K562 (cell line): ENCODE results near the gene SLC16A6. TPM values are rescaled to one million over a fixed set of nuclear protein-coding genes. Genes with fewer than 3 reads are reported as not detected.

Source experiments
- ATAC-seq: fragments of 200-7000 bp; cut with Tn5 transposase; 3 replicates; pipeline ENCODE4 v1.9.1; 2020; ENCODE audit warnings: moderate library complexity
- BruUV-seq: library from RNA; stranded (reverse); fragments of 400-500 nt; replicated peaks from 2 replicates; lab custom pipeline; 2021; lab: Mats Ljungman, UMichigan
- CTCF ChIA-PET: fragments of 300-600 bp; formaldehyde crosslinking; extraction: SDS; loops from one replicate; lab custom pipeline; 2021; ENCODE audit warnings: low intra/inter-chr PET ratio; lab: Yijun Ruan, JAX
- POLR2A ChIA-PET: fragments of 300-600, 350-650 bp; sonication (Branson Sonifier 250); formaldehyde crosslinking; extraction: SDS; loops from one replicate; lab custom pipeline; 2021; ENCODE audit warnings: antibody characterized with exemption, inconsistent platforms; lab: Yijun Ruan, JAX
- DNase-seq, 4 experiments: peaks; one replicate each; pipeline versions ENCODE4 v3.0.0 to v3.0.0-alpha.2; 2011 to 2018; ENCODE audit warnings: low spot score in 3 of 4, mixed read lengths in 3 of 4; ENCODE audit errors: extremely low read depth in 1 of 4
- FAIRE-seq: peaks from 2 replicates; lab custom pipeline; 2011; peaks lifted over from hg19 to GRCh38; lab: Jason Lieb, UNC
- H2AFZ ChIP-seq: 2 replicates; pipeline ENCODE4 v1.6.0; 2011; ENCODE audit warnings: low read depth, low read length, control low read depth, inconsistent platforms
- H3K27ac ChIP-seq: fragments of 200-600 bp; 3 replicates; pipeline ENCODE4 v1.8.0; 2011; ENCODE audit warnings: low read depth, mild to moderate bottlenecking, control low read depth, inconsistent platforms, low read length, moderate library complexity, mixed read lengths; ENCODE audit errors: extremely low read depth
- H3K27me3 ChIP-seq, 2 experiments: fragments of 300-600 bp in 1 of 2; 2 replicates in 1 of 2; 3 replicates in 1 of 2; pipeline versions ENCODE4 v1.6.0 to v1.8.0; 2011; ENCODE audit warnings: inconsistent platforms in 2 of 2, low read length in 2 of 2, mild to moderate bottlenecking in 1 of 2, mixed read lengths in 1 of 2, moderate library complexity in 1 of 2; ENCODE audit not compliant: control insufficient read depth in 2 of 2, insufficient read depth in 2 of 2
- H3K36me3 ChIP-seq: fragments of 300-600 bp; 3 replicates; pipeline ENCODE4 v1.8.0; 2011; ENCODE audit warnings: mild to moderate bottlenecking, low read length, inconsistent platforms; ENCODE audit not compliant: control insufficient read depth, insufficient read depth
- H3K4me1 ChIP-seq, 2 experiments: fragments of 200-600 bp in 1 of 2; replicated peaks in 1 of 2; 2 replicates in 1 of 2; 3 replicates in 1 of 2; pipeline versions ENCODE4 v1.5.1 to v1.8.0; 2011; ENCODE audit warnings: inconsistent platforms in 2 of 2, low read length in 2 of 2, mild to moderate bottlenecking in 1 of 2, mixed read lengths in 1 of 2, moderate library complexity in 1 of 2; ENCODE audit not compliant: control insufficient read depth in 2 of 2, insufficient read depth in 2 of 2
- H3K4me2 ChIP-seq: 2 replicates; pipeline ENCODE4 v1.6.1; 2011; ENCODE audit warnings: low read length, control low read depth, inconsistent platforms, mixed read lengths; ENCODE audit not compliant: insufficient read depth
- H3K4me3 ChIP-seq: fragments of 200-600 bp; sonication (generic), shearing (Covaris generic); 2 replicates; pipeline ENCODE4 v1.5.1; 2016; ENCODE audit warnings: control low read depth, inconsistent platforms
- H3K79me2 ChIP-seq: fragments of 200-600 bp; 3 replicates; pipeline ENCODE4 v1.8.0; 2011; ENCODE audit warnings: low read length, inconsistent platforms; ENCODE audit not compliant: control insufficient read depth, insufficient read depth
- H3K9ac ChIP-seq, 2 experiments: 2 replicates each; pipeline versions ENCODE4 v1.6.0 to v1.6.1; 2011; ENCODE audit warnings: low read depth in 2 of 2, low read length in 2 of 2, control low read depth in 1 of 2, inconsistent platforms in 1 of 2, mild to moderate bottlenecking in 1 of 2, mixed read lengths in 1 of 2; ENCODE audit not compliant: insufficient read depth in 1 of 2
- H3K9me1 ChIP-seq: one replicate; pipeline ENCODE4 v1.6.0; 2011; ENCODE audit warnings: inconsistent platforms, mild to moderate bottlenecking, low read length, moderate library complexity; ENCODE audit not compliant: control insufficient read depth, insufficient read depth
- H3K9me3 ChIP-seq: replicated peaks from 2 replicates; pipeline ENCODE4 v1.5.1; 2011; ENCODE audit warnings: low read depth, low read length, inconsistent platforms; ENCODE audit not compliant: control insufficient read depth, insufficient read depth
- H4K20me1 ChIP-seq: replicated peaks from 2 replicates; pipeline ENCODE4 v1.6.1; 2011; ENCODE audit warnings: low read length, inconsistent platforms, mixed read lengths; ENCODE audit not compliant: control insufficient read depth, insufficient read depth
- CBX1 ChIP-seq: sonication (generic); IDR thresholded peaks from 2 replicates; pipeline ENCODE4 v1.6.1; 2016; ENCODE audit warnings: antibody characterized with exemption, low read depth, mild to moderate bottlenecking
- PML ChIP-seq: IDR thresholded peaks from 2 replicates; pipeline ENCODE4 v1.6.1; 2012; ENCODE audit warnings: low read length, inconsistent platforms
- ZNF121 ChIP-seq: sonication (generic); formaldehyde crosslinking; conservative IDR thresholded peaks from 2 replicates; pipeline ENCODE4 v1.8.0; 2022; ENCODE audit warnings: missing genetic modification reagents
- WGBS: fragments of 100-300 bp; shearing (Covaris generic); methylation state at CpG from one replicate; pipeline ENCODE4 v1.1.6; 2016; ENCODE audit warnings: low coverage, mixed read lengths; ENCODE audit not compliant: insufficient coverage; ENCODE audit errors: missing lambda C conversion rate; 5-methylcytosine and 5-hydroxymethylcytosine counted together
- in situ Hi-C: fragments of 300-500 bp; cut with MboI; formaldehyde crosslinking; loops from 4 replicates; pipeline ENCODE4 v1.15.0; 2018; ENCODE audit warnings: inconsistent platforms, mixed read lengths
- intact Hi-C: fragments of 100-400 bp; cut with micrococcal nuclease; formaldehyde crosslinking; loops from 2 replicates; pipeline ENCODE4 v1.14.2; 2022
- polyA plus RNA-seq, 8 experiments: library from polyadenylated mRNA; depleted of rRNA in 4 of 8; stranded (reverse) in 5 of 8; unstranded in 3 of 8; fragments of >200 nt; fragmentation: Nextera tagmentation in 2 of 8; fragmentation: Illumina TruSeq in 1 of 8; extraction: Ambion mirVana in 2 of 8; extraction: Trizol in 1 of 8; gene quantifications; 2 replicates each; pipeline versions ENCODE4 v1.2.1 to v1.2.3, GENCODE V29; 2011 to 2014; ENCODE audit warnings: inconsistent platforms in 1 of 8, missing spikeins in 1 of 8
- total RNA-seq, 7 experiments: library from RNA; depleted of rRNA in 6 of 7; stranded (reverse); fragments of >200 nt in 6 of 7; fragmentation: Illumina TruSeq in 2 of 7; extraction: Trizol in 2 of 7; gene quantifications; 2 replicates each; pipeline versions ENCODE4 v1.2.1 to v1.2.3, GENCODE V29; 2011 to 2021; ENCODE audit warnings: low replicate concordance in 1 of 7
- TF ChIP-seq, protein P1 (sequence below): fragments of 450-650 bp; formaldehyde crosslinking; IDR thresholded peaks from 2 replicates; pipeline ENCODE4 v1.4.0; 2022; ENCODE audit warnings: mild to moderate bottlenecking, moderate library complexity
- TF ChIP-seq, protein P2 (sequence below): sonication (generic); formaldehyde crosslinking; IDR thresholded peaks from 2 replicates; pipeline ENCODE4 v1.9.0; 2022; ENCODE audit warnings: mild to moderate bottlenecking, missing genetic modification reagents

Gene SLC16A6
- total and polyA plus RNA-seq, 9 of the 15 experiments (the other 6 are each of a cell fraction or from before 2014, with no cell fraction given), result 0.05 to 0.31 (median 0.15) TPM

DNA sequence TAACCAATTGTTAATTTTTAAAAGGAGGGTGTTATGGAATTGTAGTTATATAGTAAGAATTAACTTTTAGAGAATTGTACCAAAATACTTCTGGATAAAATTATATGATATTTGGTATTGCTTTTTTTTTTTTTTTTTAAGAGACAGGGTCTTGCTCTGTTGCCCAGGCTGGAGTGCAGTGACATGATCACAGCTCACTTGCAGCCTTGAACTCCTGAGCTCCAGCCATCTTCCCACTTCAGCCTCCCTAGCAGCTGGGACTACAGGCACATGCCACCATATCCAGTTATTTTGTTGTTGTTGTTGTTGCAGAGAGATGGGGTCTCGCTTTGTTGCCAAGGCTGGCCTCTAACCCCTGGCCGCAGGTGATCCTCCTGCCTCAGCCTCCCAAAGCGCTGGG lies 8.9 kb upstream of the SLC16A6 start:
- ATAC-seq (no peak), FAIRE-seq (no peak)
- Histone ChIP-seq H3K4me1 (no peaks in the 10 kb centered on the region), H3K36me3 (no peaks in the 10 kb centered on the region), H3K27ac (no peak overlapping the region), H3K9ac (no peak overlapping the region), H3K4me3 (no peak overlapping the region), H2AFZ (no peak overlapping the region), H3K4me2 (no peak overlapping the region), H3K9me1 (no peaks in the 10 kb centered on the region), H3K9me3 (no peaks in the 10 kb centered on the region), H3K27me3 (peaks cover 14 to 36% of the 10 kb centered on the region in 2 experiments)
- POLR2A ChIA-PET, result no interaction called here
- BruUV-seq, result no TSS peak
- WGBS, result 0% methylated on average over 3 of the region's 3 CpGs
- TF ChIP-seq ZNF121 (CRISPR knock-in tag), result peak; percentile 48
- no peak for TF ChIP-seq CBX1
- TF ChIP-seq, all 486 proteins: peak for 1
- Histone ChIP-seq H4K20me1 (no peaks in the 10 kb centered on the region), H3K79me2 (no peaks in the 10 kb centered on the region)
- in situ Hi-C loops (no loop called here), intact Hi-C loops (no loop called here)
- no peak for DNase-seq
- CTCF ChIA-PET, result interaction anchor here (0.7 kb wide), 1 partner anchor 1205 kb away, joined by 4 read pairs; no protein-coding TSS in a partner anchor

DNA sequence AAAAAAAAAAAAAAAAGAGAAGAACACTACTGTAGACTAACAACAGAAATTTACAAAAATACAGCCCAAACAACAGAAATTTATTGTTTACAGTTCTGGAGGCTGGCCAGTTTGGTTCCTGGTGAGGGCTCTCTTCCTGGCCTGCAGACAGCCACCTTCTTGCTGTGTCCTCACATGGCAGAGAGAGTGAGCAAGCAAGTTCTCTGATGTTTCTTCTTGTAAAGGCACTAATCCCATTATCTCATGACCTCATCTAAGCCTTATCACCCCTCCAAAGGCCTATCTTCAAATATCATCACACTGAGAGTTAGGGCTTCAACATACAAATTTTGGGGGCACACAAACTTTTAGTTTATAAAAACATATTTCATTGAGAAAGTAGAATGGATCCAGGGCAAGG lies 7.7 kb upstream of the SLC16A6 start:
- Histone ChIP-seq H3K4me3 (no peak overlapping the region), H3K9me1 (no peaks in the 10 kb centered on the region), H3K4me2 (no peak overlapping the region), H3K36me3 (no peaks in the 10 kb centered on the region), H3K4me1 (no peaks in the 10 kb centered on the region), H2AFZ (no peak overlapping the region), H3K9me3 (no peaks in the 10 kb centered on the region), H4K20me1 (no peaks in the 10 kb centered on the region), H3K27ac (no peak overlapping the region), H3K27me3 (peaks cover 14 to 37% of the 10 kb centered on the region in 2 experiments), H3K79me2 (no peaks in the 10 kb centered on the region), H3K9ac (no peak overlapping the region)
- intact Hi-C loops, result no loop called here
- CTCF ChIA-PET, result no interaction called here
- no peak for DNase-seq
- POLR2A ChIA-PET, result interaction anchor here (0.7 kb wide), 1 partner anchor 184 kb away, joined by 3 read pairs; no protein-coding TSS in a partner anchor
- TF ChIP-seq, protein P1, sequence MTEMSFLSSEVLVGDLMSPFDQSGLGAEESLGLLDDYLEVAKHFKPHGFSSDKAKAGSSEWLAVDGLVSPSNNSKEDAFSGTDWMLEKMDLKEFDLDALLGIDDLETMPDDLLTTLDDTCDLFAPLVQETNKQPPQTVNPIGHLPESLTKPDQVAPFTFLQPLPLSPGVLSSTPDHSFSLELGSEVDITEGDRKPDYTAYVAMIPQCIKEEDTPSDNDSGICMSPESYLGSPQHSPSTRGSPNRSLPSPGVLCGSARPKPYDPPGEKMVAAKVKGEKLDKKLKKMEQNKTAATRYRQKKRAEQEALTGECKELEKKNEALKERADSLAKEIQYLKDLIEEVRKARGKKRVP, result no peak
- TF ChIP-seq, protein P2, sequence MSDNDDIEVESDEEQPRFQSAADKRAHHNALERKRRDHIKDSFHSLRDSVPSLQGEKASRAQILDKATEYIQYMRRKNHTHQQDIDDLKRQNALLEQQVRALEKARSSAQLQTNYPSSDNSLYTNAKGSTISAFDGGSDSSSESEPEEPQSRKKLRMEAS (CRISPR knock-in tag), result no peak
- no peak for TF ChIP-seq PML
- BruUV-seq, result no TSS peak
- no peak for FAIRE-seq
- in situ Hi-C loops, result no loop called here
- no peak for ATAC-seq
